Uterus (tissue), 2 donors: ENCODE data around the gene C12orf50.

Source experiments
- CTCF ChIP-seq, 4 experiments: fragments of 200-600 bp in 2 of 4; fragments of 450-650 bp in 2 of 4; sonication (generic) in 2 of 4; IDR thresholded peaks; one replicate each; pipeline ENCODE4 v1.5.1; 2016 to 2019; ENCODE audit warnings: antibody characterized with exemption in 4 of 4, mild to moderate bottlenecking in 2 of 4, moderate library complexity in 1 of 4
- POLR2A ChIP-seq, 2 donors: fragments of 450-650 bp; IDR thresholded peaks; one replicate each; pipeline ENCODE4 v1.6.1; 2016; ENCODE audit warnings: antibody characterized with exemption in 2 of 2, mild to moderate bottlenecking in 1 of 2, moderate library complexity in 1 of 2

GRCh38 chr12:87935216-87935615 is 94.0 kb downstream of the C12orf50 start:
- TF ChIP-seq CTCF (IDR thresholded peaks at IDR 0.05): no peak
- TF ChIP-seq POLR2A (IDR thresholded peaks at IDR 0.05): no peak
